ENCODE measurements around the gene LRPPRC. TPM values are rescaled to one million over a fixed set of nuclear protein-coding genes. Genes with fewer than 3 reads are reported as not detected.

Gene LRPPRC
- total and polyA plus RNA-seq, 2 donors (not counting 3 experiments of a cell fraction or from before 2014, with no cell fraction given) = 22.6 to 94.0 TPM

GRCh38 chr2:44005846-44006245 lies 10.1 kb upstream of the LRPPRC start:
- no peaks in the 10 kb centered on the region for H3K4me1 ChIP-seq (ENCODE audit: control insufficient read depth, extremely low read depth, insufficient read depth, low read length)
- no peak for DNase-seq (ENCODE audit: low read depth, low spot score)
- no peak for TF ChIP-seq MAX (IDR thresholded peaks at IDR 0.05; ENCODE audit: insufficient read depth, insufficient read length)
- TF ChIP-seq EZH2 (IDR thresholded peaks at IDR 0.05; ENCODE audit: borderline replicate concordance, low read depth, low read length, severe bottlenecking) = no peak
- TF ChIP-seq GATA2 (IDR thresholded peaks at IDR 0.05; ENCODE audit: insufficient read depth, insufficient read length, low read depth, low read length) = no peak
- no peak for TF ChIP-seq POLR2AphosphoS5 (IDR thresholded peaks at IDR 0.05; ENCODE audit: insufficient read depth, low read depth, low read length)
- TF ChIP-seq FOS (IDR thresholded peaks at IDR 0.05; ENCODE audit: borderline replicate concordance, insufficient read depth, low read length) = no peak
- no peak for TF ChIP-seq POLR2A (IDR thresholded peaks at IDR 0.05; ENCODE audit: low read depth, low read length)
- TF ChIP-seq MYC (IDR thresholded peaks at IDR 0.05; ENCODE audit: low read depth, low read length) = no peak
- TF ChIP-seq CTCF (IDR thresholded peaks at IDR 0.05; ENCODE audit: extremely low read depth in 1 of 2, insufficient read depth in 1 of 2, low read depth in 1 of 2, low read length in 2 of 2) = no peak
- no peak for TF ChIP-seq JUN (IDR thresholded peaks at IDR 0.05; ENCODE audit: borderline replicate concordance, insufficient read depth, insufficient read length, low read depth)
- FAIRE-seq = no peak
- H3K27me3 ChIP-seq (ENCODE audit: control insufficient read depth in 2 of 2, insufficient read depth in 2 of 2, low read length in 2 of 2) = peaks cover 3 to 18% of the 10 kb centered on the region in 2 experiments
- no peaks in the 10 kb centered on the region for H3K9me1 ChIP-seq (replicated peaks; ENCODE audit: control insufficient read depth, extremely low read depth, insufficient read depth, low read length)
- ChIA-PET POLR2A (no interaction called here), CTCF (no interaction called here)
- H2AFZ ChIP-seq (ENCODE audit: low read depth, low read length) = no peak overlapping the region
- no peak overlapping the region for H3K27ac ChIP-seq (ENCODE audit: insufficient read depth, low read depth, low read length)
- no TSS peak for BruUV-seq (replicated peaks)
- no peak overlapping the region for H3K9ac ChIP-seq (replicated peaks; ENCODE audit: extremely low read depth, insufficient read depth, low read length)
- dilution Hi-C loops (cut with MboI; ENCODE audit: extremely low pct_ligation_motif_present, low sequenced_read_pairs) = no loop called here
- no peak overlapping the region for H3K4me2 ChIP-seq (ENCODE audit: insufficient read depth, low read length)
- no peaks in the 10 kb centered on the region for H3K36me3 ChIP-seq (ENCODE audit: control insufficient read depth in 2 of 2, extremely low read depth in 1 of 2, insufficient read depth in 2 of 2, low read length in 2 of 2)
- no peaks in the 10 kb centered on the region for H3K9me3 ChIP-seq (replicated peaks; ENCODE audit: control insufficient read depth, insufficient read depth, low read length)
- H3K4me3 ChIP-seq (replicated peaks in 1 of 3; ENCODE audit: insufficient read depth in 1 of 3, low read depth in 1 of 3, low read length in 3 of 3) = no peak overlapping the region
- H3K79me2 ChIP-seq (ENCODE audit: control insufficient read depth, insufficient read depth, low read length) = no peaks in the 10 kb centered on the region
- H4K20me1 ChIP-seq (replicated peaks; ENCODE audit: control insufficient read depth, extremely low read depth, insufficient read depth, low read length) = no peaks in the 10 kb centered on the region
- intact Hi-C loops (cut with micrococcal nuclease) = no loop called here
